Measurements from ENCODE around the gene SYPL1. TPM values are rescaled to one million over a fixed set of nuclear protein-coding genes. Genes with fewer than 3 reads are reported as not detected.

The SYPL1 gene
- total RNA-seq, 6 donors from 2014 or later: 24.1 to 100.0 (median 71.7) TPM

DNA sequence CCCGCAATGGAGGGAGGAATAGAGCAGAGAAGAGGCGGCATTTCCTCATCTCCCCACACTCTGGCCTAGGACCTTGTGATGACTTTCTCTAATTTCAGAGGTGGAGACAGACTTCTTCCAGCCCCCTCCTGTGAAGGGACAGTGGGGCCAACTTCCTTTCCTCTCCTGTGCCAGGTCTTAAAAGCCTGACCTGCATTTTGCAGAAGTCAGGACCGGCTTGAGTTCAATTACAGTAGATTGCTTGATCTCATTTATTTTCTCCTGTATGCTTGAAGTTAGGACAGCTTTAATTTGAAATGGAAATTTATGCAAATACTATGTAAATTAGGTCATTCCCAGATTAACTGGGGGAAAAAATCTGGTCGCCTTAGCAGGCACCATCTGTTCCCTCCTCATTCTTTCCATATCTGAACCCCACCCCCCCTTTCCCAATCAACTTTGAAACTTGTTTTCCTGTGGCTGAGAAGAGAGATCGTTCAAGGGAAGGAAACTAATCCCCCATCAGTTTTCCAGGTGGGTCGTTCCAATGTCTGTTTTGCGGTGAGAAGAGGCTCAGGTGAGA, 57.1 kb downstream of the SYPL1 start:
- H3K4me3 ChIP-seq: no peak overlapping the region
- 75 to 85% methylated on average over 7 of the region's 7 CpGs for WGBS, 2 donors
- no peak overlapping the region for H3K27ac ChIP-seq
- ATAC-seq (ENCODE audit: low FRiP score in 2 of 2) (no peak), DNase-seq (no peak)
- H3K27me3 ChIP-seq: no peaks in the 10 kb centered on the region
- TF ChIP-seq POLR2A (IDR thresholded peaks at IDR 0.05) (no peak), POLR2AphosphoS5 (IDR thresholded peaks at IDR 0.05) (no peak), EP300 (IDR thresholded peaks at IDR 0.05) (no peak)
- TF ChIP-seq, protein P1, sequence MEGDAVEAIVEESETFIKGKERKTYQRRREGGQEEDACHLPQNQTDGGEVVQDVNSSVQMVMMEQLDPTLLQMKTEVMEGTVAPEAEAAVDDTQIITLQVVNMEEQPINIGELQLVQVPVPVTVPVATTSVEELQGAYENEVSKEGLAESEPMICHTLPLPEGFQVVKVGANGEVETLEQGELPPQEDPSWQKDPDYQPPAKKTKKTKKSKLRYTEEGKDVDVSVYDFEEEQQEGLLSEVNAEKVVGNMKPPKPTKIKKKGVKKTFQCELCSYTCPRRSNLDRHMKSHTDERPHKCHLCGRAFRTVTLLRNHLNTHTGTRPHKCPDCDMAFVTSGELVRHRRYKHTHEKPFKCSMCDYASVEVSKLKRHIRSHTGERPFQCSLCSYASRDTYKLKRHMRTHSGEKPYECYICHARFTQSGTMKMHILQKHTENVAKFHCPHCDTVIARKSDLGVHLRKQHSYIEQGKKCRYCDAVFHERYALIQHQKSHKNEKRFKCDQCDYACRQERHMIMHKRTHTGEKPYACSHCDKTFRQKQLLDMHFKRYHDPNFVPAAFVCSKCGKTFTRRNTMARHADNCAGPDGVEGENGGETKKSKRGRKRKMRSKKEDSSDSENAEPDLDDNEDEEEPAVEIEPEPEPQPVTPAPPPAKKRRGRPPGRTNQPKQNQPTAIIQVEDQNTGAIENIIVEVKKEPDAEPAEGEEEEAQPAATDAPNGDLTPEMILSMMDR (IDR thresholded peaks at IDR 0.05): no peak
- no peaks in the 10 kb centered on the region for H3K9me3 ChIP-seq
- no peaks in the 10 kb centered on the region for H3K36me3 ChIP-seq
- peaks cover 0 to 12% (median 5%) of the 10 kb centered on the region in 4 donors for H3K4me1 ChIP-seq

DNA sequence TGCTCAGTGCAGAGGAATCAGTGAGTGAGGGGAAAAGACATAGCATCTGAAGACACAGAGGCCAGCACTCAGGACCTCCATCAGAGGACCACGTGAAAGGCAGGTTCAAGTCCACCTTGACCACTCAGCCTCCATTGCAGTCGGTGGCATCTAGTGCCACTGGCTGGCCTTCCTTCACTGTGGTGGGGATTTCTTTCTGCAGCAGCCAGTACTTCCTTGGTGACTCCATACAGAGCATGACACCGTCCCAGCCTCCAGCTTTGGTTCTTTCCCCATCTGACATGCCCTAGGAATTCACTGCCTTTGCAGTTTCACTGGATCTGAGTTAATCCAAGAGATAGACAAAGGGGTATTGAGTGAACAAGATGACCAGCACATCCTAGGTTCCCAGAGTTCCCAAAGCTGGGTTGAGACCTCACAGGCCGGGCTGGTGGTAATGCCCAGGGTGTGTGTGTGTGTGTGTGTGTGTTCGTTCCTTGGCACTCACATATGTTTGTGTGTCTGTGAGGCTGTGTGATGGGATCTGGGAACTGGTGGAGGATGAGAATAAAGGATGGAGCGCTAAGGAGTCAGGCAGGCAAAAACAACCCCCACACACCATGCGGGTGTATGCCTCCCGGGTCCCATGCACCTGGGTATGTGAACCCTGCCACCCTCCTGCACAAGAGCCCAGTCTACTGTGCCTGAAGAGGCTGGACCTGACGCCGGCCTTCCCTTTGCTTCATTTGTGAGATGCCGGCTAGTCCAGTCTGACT, 57.8 kb downstream of the SYPL1 start:
- Histone ChIP-seq H3K36me3 (no peaks in the 10 kb centered on the region), H3K4me3 (no peak overlapping the region), H3K4me1 (peaks cover 0 to 12% (median 6%) of the 10 kb centered on the region in 4 donors), H3K27me3 (no peaks in the 10 kb centered on the region), H3K27ac (no peak overlapping the region), H3K9me3 (no peaks in the 10 kb centered on the region)
- DNase-seq (no peak), ATAC-seq (ENCODE audit: low FRiP score in 2 of 2) (no peak)
- WGBS, 2 donors: 92 to 95% methylated on average over 11 of the region's 11 CpGs
- TF ChIP-seq POLR2AphosphoS5 (IDR thresholded peaks at IDR 0.05) (no peak), EP300 (IDR thresholded peaks at IDR 0.05) (no peak), POLR2A (IDR thresholded peaks at IDR 0.05) (no peak)
- TF ChIP-seq, protein P1 (IDR thresholded peaks at IDR 0.05): no peak

DNA sequence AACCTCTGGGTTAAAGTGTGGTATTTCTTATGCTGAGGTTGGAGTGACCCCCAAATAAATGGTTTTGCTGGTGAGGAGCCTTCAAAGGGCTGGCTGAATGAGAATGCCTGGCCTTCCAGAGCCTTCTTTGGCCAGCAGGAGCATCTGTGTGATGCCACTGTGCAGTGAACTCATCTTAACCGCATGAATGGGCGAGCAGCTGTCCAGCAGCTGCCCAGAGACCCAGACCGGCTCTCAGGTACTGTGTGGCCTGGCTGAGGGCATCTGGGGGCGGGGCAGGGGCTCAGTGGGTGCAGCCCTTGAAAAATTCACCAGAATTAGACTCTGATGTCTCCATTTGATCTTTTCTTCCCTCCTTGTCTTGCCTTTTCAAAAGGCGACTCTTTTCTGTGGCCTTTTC, 59.0 kb downstream of the SYPL1 start:
- Histone ChIP-seq H3K36me3 (no peaks in the 10 kb centered on the region), H3K27me3 (no peaks in the 10 kb centered on the region), H3K9me3 (no peaks in the 10 kb centered on the region), H3K4me3 (no peak overlapping the region), H3K4me1 (peaks cover 0 to 6% (median 3%) of the 10 kb centered on the region in 4 donors), H3K27ac (no peak overlapping the region)
- TF ChIP-seq, protein P1 (IDR thresholded peaks at IDR 0.05): no peak
- no peak for TF ChIP-seq POLR2AphosphoS5 (IDR thresholded peaks at IDR 0.05)
- no peak for ATAC-seq (ENCODE audit: low FRiP score in 2 of 2)
- DNase-seq: no peak
- WGBS, 2 donors: 85% methylated on average over 5 of the region's 5 CpGs

DNA sequence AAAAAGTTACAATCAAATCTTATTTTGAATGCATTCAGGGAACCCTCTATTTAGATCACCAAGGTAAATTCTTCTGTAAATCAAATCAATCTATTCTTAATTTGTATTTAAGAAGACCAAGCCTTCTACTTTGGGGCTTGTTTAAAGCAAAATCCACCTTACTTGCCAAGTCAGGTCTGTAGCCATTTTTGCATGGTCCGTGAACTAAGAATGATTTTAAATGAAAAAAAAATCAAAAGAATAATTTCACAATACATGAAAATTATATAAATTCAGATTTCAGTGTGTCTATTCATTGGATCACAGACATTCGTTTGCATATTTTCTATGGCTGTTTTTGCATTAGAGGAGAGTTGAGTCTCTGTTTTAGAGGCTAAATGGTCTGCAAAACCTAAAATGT, 59.4 kb downstream of the SYPL1 start:
- no peak overlapping the region for H3K27ac ChIP-seq
- no peak for DNase-seq
- TF ChIP-seq EP300 (IDR thresholded peaks at IDR 0.05) (no peak), POLR2AphosphoS5 (IDR thresholded peaks at IDR 0.05) (no peak)
- TF ChIP-seq, protein P1 (IDR thresholded peaks at IDR 0.05): no peak
- no peak for ATAC-seq (ENCODE audit: low FRiP score in 2 of 2)
- WGBS, 2 donors: 85 to 86% methylated on average over 2 of the region's 2 CpGs
- no peak overlapping the region for H3K4me3 ChIP-seq
- no peaks in the 10 kb centered on the region for H3K9me3 ChIP-seq
- peaks cover 0 to 6% (median 2%) of the 10 kb centered on the region in 4 donors for H3K4me1 ChIP-seq
- no peaks in the 10 kb centered on the region for H3K27me3 ChIP-seq
- no peaks in the 10 kb centered on the region for H3K36me3 ChIP-seq

DNA sequence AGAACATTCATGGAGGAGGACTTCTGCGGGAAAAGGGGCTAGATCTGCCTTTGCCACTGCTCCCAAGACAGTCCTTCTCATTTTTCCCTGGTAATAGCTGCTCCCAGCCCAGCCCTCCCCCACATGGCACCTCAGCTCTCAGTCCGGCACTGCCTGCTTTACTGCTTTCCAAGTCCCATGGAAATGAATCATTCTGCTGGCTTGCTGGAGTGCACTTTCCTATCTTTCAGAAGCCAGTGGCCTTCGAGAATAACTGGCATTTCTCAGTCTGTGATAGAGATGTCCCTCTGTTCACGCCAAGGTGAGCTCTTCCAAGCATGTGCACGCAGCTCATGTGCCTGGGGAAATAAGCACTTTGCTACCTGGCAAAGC, 61.4 kb downstream of the SYPL1 start:
- ATAC-seq (ENCODE audit: low FRiP score in 2 of 2) (peak in 1 of 2 donors; percentile 51), DNase-seq (no peak)
- no peak overlapping the region for H3K27ac ChIP-seq
- TF ChIP-seq, protein P1 (IDR thresholded peaks at IDR 0.05): no peak
- TF ChIP-seq EP300 (IDR thresholded peaks at IDR 0.05) (no peak), POLR2A (IDR thresholded peaks at IDR 0.05) (no peak), POLR2AphosphoS5 (IDR thresholded peaks at IDR 0.05) (no peak)
- H3K36me3 ChIP-seq: no peaks in the 10 kb centered on the region
- WGBS, 2 donors: 82 to 84% methylated on average over 4 to 5 of the region's 5 CpGs
- H3K4me1 ChIP-seq: peaks cover 0 to 6% (median 2%) of the 10 kb centered on the region in 4 donors
- no peaks in the 10 kb centered on the region for H3K27me3 ChIP-seq
- no peak overlapping the region for H3K4me3 ChIP-seq
- no peaks in the 10 kb centered on the region for H3K9me3 ChIP-seq

Data from upper lobe of left lung (tissue), 6 donors.